Cardiac septum (tissue), 1 donor: ENCODE results near the gene GPR62. TPM values are rescaled to one million over a fixed set of nuclear protein-coding genes. Genes with fewer than 3 reads are reported as not detected.

ENCODE experiments used
- DNase-seq: peaks from one replicate; pipeline ENCODE4 v3.0.0-alpha.2; 2020; ENCODE audit warnings: low spot score
- intact Hi-C: fragments of 100-400 bp; cut with DNase I; formaldehyde crosslinking; loops from one replicate; pipeline ENCODE4 v1.14.0; 2022
- total RNA-seq: library from RNA; stranded (reverse); fragmentation: NEBNext Ultra II Directional; extraction: Animal tissue kit (Norgen Biotek cat#: 25700); gene quantifications from one replicate; pipeline ENCODE4 v1.2.1, GENCODE V29; 2021
- donor health status: DM: no; HTN: no; CAD: no.

The GPR62 gene
- total RNA-seq, 1 donor from 2014 or later: 0.16 TPM

DNA sequence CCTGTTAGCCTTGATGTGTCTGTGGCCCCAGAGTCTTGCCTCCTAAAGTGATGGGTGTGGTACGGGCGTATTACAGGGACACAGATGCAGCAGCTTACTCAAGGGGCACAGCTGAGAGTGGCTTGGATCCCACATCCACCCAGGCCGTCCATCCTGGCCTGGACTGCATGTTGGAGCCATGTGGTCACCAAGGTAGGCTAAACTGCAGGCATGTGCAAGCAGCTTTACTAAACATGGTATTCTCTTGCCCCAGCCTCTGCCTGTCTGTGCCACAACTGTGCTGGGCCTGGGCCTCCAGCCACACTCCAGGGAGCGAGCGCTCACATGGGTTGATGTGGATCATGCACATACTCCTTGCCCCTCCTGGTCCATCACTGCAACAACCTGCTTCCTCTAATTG is 6.1 kb upstream of the GPR62 start:
- intact Hi-C loops: no loop called here
- no peak for DNase-seq

DNA sequence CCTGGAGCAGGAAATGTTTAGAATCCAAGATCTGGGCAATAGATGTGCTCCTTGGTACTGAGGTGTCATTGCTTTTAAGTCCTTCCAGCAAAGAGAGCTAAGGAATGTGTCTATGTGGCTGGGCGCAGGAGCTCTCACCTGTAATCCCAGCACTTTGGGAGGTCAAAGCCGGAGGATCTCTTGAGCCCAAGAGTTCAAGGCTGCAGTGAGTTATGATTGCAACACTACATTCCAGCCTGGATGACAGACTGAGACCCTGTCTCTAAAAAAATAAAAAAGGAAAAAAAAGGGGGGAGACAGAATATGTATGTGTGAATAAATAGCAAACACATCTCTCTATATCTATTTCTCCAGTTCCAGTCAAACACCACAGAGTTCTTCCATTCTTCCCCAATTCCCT is 4.3 kb upstream of the GPR62 start:
- intact Hi-C loops: no loop called here

DNA sequence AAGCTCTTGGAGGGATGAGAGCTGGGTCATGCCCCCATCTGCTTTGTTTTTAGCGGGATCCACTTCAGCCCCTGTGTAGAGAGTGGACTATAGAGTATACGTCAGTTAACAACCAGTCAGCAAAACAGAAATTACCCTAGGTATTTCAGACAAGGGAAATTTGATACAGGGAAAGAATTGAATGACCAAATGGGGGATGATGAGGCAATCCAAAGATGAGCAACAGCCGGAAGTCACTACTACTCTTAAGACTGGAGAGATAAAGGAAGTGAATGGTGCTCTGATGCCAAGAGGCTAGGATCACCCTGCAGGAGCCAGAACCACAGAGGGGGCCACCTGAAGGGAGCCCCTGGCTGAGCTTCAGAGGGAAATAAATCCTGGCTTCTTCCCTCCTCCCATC is 1.7 kb upstream of the GPR62 start:
- intact Hi-C loops: no loop called here
- DNase-seq: no peak

More for the DNA sequence above, 4.3 kb upstream of the GPR62 start:
- no peak for DNase-seq

DNA sequence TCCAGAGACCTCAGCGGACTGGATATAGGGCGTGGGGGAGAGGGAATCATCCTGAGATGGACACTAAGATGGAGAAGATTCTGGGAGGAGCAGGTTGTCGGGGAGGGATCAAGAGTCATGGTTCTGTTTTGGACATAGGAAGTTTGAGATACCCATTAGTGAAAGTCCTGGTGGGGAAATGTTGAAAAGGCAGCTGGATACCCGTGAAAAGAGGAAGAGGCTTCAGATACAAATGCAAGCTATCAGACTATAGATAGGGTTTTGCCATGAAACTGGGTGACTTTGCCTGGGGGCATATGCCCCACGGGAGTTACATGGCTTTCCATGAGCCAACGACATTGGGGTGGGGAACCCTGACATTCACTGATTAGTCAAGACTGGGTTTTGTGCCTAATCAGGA is 1.1 kb upstream of the GPR62 start:
- no peak for DNase-seq
- intact Hi-C loops: no loop called here

DNA sequence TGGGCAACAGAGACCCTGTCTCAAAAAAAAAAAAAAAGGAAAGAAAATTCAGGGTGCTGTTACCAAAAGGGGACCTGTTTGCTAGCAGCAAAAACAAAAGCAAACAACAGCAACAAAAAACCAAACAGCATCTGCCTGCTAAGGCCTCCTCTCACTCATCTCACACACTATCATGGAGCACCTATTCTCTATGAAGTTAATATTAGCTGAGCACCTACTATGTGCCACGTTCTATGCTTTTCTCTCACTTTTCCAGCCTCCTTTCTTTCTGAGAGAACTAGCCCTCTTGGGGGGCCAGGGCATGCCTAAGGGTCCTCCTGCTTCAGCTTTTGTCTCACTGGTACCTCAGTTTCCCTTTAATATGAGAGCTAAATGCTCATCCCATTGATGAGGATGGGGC is 468 bp upstream of the GPR62 start:
- intact Hi-C loops: no loop called here
- no peak for DNase-seq

DNA sequence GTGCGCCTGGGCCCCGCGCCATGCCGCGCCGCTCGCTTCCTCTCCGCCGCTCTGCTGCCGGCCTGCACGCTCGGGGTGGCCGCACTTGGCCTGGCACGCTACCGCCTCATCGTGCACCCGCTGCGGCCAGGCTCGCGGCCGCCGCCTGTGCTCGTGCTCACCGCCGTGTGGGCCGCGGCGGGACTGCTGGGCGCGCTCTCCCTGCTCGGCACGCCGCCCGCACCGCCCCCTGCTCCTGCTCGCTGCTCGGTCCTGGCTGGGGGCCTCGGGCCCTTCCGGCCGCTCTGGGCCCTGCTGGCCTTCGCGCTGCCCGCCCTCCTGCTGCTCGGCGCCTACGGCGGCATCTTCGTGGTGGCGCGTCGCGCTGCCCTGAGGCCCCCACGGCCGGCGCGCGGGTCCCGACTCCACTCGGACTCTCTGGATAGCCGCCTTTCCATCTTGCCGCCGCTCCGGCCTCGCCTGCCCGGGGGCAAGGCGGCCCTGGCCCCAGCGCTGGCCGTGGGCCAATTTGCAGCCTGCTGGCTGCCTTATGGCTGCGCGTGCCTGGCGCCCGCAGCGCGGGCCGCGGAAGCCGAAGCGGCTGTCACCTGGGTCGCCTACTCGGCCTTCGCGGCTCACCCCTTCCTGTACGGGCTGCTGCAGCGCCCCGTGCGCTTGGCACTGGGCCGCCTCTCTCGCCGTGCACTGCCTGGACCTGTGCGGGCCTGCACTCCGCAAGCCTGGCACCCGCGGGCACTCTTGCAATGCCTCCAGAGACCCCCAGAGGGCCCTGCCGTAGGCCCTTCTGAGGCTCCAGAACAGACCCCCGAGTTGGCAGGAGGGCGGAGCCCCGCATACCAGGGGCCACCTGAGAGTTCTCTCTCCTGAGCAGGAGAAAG is 951 bp downstream of the GPR62 start:
- DNase-seq: no peak
- intact Hi-C loops: no loop called here

DNA sequence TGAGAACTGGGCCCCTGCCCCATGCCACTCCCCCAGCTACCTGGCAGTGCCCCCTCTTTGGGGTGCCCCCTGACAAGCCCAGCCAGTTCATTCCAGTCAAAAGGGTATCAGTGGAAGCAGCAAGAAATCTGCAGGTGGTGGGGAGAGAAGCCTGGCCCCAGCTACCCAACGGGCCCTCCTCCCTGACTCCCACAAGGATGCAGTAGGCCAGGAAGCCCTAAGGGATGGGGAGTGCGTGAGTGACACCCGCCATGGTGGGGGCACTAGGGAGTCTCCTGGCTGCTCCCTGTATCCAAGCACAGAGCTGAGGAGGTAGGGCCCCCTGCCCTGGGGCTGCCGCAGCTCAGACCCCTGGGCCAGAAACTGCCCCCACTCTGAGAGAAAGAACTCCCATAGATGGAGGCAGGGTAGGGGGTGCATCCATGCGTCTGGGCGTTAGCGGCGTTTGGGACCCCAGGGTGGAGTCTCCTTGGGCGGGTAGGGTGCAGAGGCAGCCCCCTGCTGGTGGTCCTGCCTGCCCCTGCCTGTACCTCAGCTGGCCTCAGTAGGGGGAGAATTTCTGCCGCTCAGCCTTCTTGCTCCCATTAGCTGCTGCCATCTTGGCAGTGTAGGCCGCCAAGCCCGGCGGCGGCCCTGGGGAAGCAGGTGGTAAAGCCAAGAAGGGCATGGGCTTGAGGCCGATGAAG is 2.5 kb downstream of the GPR62 start:
- DNase-seq: no peak
- intact Hi-C loops: no loop called here

DNA sequence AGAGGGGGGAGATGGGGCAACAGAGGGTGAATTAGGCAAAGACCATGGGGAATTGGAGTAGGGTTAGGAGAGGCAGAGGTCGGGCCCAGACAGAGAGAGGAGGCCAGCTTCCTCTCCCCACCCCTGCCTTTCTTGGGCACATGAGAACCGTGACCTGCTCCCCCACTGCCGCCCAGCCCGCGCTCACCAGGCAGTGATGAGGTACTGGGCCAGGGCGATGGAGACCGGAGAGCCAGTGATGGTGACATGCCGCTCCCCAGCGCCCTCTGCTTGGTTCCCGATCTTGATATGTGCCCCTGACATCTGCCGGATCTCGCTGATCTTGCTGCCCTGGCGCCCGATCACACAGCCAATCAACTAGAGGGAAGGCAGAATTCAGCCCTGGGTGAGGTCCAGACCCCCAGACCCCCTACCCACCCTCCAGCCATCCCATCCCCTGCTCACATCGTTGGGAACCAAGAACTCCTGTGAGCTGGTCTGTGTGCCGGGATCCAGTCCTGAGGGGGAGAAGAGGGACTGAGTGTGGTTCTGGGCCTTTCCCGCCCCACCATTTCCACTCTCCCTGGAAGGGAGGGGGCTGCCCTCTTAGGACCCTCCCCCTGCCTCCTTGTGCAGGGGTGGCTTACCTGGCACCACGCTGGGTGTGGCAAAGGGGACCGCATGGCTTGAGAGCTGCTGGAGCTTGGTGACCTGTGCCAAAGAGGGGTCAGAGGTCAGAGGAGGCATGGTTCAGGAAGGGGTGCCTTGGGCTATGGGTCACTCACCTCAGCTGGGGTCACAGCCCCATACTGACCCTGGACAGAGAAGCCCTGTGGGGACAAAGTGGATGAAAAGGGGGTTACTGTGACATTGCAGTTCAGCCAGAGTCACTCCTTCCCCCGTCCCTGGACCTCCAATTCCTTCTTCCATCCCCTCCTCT is 3.7 kb downstream of the GPR62 start:
- intact Hi-C loops: no loop called here
- no peak for DNase-seq

DNA sequence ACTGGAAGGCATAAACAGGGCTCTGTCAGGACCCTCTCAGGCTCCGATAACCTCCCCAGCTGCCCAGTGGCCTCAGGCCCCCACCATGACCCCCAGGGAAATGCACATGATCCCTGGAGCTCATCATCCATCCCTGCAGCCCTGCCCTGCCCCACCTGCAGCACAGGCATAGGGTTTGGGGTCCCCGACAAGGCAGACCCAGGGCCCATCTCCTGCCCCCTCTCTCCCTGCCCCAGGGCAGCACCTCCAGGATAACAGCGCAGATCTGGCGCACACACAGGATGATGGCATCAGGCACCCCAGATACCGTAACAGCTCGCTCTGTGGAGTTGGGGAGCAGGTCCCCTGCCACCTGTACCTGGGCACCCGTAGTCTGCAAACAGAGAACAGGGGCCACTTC is 4.5 kb downstream of the GPR62 start:
- DNase-seq: no peak
- intact Hi-C loops: no loop called here

DNA sequence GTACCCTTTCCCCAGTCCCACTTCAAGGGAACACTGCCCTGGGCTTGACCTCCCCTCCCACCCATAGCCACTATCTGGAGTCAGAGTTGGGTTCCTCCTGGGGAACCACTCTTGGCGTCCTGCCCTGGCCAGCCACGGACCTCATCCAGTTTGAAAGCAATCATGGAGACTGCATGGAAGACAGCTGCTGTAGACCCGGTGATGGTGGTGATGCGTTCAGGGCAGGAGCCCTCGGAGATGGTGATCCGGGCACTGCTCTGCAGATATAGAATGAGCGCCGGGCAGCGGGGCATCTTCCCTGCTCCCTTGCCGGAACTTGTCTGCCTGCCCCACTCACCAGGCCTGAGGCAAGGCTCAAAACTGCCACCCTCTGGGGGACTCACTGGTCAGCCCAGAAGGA is 5.2 kb downstream of the GPR62 start:
- DNase-seq: no peak
- intact Hi-C loops: no loop called here

DNA sequence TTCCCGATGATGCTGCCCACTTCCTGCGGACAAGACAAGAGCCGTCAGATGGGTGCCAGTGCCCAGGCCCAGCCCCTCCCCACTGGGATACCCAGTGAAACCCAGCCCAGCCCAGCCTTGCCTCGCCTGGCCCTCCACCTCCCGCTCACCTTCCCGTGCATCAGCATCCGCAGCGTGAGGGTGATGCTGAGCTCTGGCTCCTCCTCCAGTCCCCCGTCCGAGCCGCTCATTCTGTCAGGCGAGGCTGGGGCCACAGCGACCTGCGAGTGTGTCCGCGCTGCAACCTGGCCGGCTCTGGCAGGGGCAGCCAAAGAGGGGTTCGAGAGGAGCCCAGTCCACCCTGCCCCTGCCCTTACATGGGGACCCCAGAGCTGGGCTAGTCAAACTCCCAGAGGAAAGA is 5.8 kb downstream of the GPR62 start:
- DNase-seq: no peak
- intact Hi-C loops: no loop called here

DNA sequence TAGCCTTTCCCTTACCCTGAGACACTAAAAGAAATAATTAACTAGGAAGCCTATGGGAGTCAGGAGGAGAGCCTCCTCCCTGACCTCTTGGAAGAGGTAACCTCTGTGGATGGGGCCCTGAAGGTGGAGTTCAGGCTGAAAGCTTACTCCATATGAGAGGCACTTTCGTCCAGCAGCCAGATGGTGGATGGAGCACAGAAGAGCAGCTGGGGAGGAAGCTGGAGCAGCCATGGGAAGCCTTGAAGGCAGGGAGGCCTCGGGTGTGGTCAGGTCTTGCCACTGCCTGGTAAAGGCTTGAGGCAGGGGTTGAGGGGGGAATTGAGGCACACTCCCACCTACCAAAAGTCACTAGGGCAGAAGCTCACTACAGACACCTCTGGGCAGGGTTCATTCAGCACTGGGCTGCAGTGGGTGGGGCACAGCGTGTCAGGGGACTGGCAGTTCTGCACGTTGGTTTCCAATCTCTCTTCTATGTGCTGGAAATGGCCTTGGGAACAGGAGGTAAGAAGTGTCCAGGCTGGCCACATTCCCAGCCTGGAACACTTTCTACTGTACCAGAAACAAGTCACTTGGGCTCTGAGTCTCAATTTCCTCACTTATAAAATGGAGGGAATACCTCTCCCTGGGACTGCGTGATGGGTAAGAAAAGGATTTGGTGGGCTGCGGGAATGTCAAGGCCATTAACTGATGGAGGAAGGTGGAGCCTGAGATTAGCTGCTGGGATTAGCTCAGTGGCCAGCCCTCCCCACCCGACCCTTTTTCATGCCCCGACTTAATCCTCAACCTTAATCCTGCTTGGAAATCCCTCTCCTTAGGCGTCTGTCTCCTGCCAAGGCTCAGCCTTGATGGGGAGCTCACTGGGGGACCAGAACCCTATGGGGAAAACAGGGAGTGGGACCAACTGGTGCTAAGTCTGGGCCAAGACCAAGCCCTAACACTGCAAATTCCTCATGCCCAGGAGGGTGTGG is 6.7 kb downstream of the GPR62 start:
- no peak for DNase-seq
- intact Hi-C loops: no loop called here

DNA sequence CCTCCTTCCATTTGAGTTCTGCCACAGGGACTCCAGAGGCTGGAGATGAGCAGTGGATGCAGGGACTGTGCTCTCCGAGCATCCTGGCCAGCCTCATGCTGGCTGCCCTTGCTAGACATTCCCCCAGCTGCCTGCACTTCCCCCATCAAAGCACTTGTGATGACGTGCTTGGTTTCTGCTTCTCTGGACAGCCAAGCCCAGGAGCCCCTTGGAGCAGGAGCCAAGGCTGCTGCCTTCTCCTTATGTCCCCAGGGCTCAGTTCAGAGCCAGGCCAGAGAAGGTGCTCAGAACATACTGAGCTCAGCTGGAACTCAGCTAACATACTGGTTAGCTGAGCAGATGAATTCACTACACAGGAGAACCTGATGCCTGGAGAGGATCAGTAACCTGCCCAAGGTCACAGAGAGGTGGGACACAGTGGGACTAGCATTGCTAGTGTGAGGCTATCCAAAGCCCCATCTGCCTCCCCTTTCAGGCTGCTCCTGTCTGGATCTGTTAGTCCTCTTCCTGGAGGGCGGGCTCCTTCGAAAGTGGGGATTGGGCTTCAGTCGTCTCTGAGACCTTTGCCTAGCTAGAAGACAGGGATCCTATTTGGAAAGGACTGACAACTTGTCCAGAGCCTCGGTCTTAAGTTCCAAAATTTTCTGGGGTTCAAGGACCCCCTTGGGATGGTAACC is 7.8 kb downstream of the GPR62 start:
- intact Hi-C loops: no loop called here

DNA sequence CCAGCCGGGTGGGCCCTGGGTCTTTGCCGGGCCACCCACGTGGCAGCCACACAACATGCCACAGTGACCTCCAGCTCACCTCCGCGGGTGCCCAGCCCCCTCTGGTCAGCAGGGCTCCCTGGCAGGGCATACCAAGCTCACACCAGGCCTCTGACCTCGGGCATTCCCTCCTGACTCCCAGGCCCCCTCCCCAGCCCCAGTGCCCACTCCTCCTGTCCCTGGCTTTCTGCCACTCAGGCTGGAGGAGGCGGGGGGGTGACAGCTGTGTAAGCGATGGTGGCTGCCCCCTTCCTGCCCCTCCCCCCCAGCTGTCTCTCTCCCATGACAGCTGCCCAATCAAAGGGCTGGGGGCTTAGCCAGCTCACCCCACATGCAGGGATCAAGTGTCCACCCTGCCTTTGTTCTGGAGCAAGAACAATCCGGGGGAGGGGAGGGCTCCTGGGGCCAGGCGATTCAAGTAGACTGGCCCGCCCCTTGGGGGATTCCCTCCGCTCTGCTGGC is 8.8 kb downstream of the GPR62 start:
- DNase-seq: no peak

More for the DNA sequence above, 7.8 kb downstream of the GPR62 start:
- no peak for DNase-seq

DNA sequence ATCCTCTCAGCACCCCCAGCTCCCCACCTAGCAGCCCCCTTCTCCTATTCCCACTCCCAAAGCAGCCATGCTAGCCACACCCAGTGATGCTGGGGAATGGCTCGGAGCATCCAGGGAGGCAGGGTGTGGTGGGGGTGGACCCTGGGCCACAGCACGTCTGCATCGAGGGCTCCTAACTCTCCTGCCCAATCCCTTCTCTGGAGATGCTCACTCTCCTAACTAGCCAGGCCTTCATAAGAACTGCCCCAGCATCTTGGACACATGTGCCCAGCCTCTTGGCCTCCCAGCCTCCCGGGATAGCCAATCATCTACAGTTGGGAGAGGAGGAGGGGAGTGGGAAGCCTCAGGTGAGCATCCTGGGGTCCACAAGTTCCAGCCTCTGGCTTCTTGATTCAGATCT is 9.3 kb downstream of the GPR62 start:
- intact Hi-C loops: no loop called here
- DNase-seq: no peak

More for the DNA sequence above, 8.8 kb downstream of the GPR62 start:
- intact Hi-C loops: no loop called here

DNA sequence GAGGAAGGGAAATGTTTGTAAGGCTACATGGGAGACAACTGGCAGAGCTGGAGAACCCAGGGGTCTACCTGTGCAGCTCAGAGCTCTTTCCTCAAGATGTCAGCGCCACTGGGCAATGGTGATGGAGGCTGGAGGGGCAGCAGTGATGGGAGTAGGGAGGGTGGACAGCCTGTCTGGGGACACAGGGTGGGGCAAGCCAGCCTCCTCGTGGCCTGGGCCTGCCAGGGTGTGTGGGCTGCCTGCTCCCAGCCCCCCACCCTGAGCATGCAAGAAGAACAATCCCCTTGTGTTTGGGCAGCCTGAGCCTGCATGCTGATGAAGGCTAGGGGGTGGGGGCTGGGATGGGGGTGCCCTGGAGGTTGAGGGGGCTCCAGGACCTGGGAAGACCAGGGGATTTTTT is 10.8 kb downstream of the GPR62 start:
- no peak for DNase-seq
- intact Hi-C loops: no loop called here

DNA sequence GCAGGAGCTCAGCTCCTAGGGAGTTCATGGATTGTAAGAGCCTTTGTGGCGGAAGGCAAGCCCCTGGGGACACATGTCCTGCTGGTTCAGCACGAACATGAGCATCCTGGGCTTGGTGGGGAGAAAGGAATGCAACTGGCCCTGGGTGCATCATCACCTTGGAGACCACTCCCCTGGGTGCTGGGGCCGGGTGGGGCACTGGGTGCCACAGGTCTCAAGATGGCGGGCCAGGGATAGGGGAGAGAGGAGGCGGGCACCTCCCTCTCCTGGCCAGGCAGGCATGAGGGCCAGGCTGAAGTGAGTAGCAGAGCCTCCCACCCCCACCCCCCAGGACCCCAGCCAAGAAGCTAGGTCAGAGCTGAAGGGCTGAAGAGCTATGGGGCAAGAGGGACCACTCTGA is 11.3 kb downstream of the GPR62 start:
- DNase-seq: no peak
- intact Hi-C loops: no loop called here

DNA sequence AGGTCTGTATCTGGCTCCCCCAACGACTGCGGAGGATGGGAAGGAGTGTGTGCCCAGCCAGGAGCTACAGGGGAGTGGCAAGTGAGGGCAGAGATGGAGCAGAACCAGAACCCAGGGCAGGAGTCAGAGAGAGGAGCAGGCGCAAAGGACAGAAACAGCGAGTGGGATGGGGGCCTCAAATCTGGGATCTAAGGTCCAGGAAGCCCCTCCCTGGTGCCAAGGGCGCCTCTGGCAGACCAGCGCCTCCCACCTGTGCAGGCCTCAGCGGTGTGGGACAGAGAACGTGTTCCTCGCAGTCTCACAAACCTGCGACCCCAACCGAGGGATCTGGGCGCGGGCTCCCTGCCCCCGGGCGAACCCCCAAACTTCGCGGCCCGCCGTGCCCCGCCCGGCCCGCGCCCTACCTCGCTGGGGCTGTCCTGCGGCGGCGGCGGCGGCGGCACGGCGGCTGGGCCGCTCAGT is 11.8 kb downstream of the GPR62 start:
- DNase-seq: no peak
- intact Hi-C loops: no loop called here
